Spinal cord (tissue), 10 donors: ENCODE data around the gene CSF2RB. TPM values are rescaled to one million over a fixed set of nuclear protein-coding genes. Genes with fewer than 3 reads are reported as not detected.

ENCODE experiments used
- DNase-seq, 6 donors: peaks; one replicate each; pipeline versions ENCODE4 v3.0.0 to v3.0.0-alpha.2; 2013 to 2015; ENCODE audit warnings: low spot score in 6 of 6, low read depth in 4 of 6
- H3K27ac ChIP-seq: one replicate; pipeline ENCODE4 v1.5.1; 2013; ENCODE audit warnings: low read depth, low read length, control low read depth
- H3K27me3 ChIP-seq: one replicate; pipeline ENCODE4 v1.6.1; 2013; ENCODE audit warnings: low read length; ENCODE audit not compliant: control insufficient read depth, insufficient read depth
- H3K36me3 ChIP-seq: one replicate; pipeline ENCODE4 v1.6.1; 2013; ENCODE audit warnings: low read length; ENCODE audit not compliant: control insufficient read depth, insufficient read depth
- H3K4me1 ChIP-seq: one replicate; pipeline ENCODE4 v1.6.1; 2013; ENCODE audit warnings: low read length; ENCODE audit not compliant: control insufficient read depth, insufficient read depth
- H3K4me3 ChIP-seq: one replicate; pipeline ENCODE4 v1.5.1; 2013; ENCODE audit warnings: low read depth, low read length, control low read depth
- H3K9me3 ChIP-seq: one replicate; pipeline ENCODE4 v1.6.1; 2013; ENCODE audit warnings: low read length; ENCODE audit not compliant: control insufficient read depth, insufficient read depth
- WGBS: methylation state at CpG from one replicate; pipeline ENCODE4 v1.1.5; 2013; ENCODE audit warnings: missing lambda C conversion rate; ENCODE audit not compliant: insufficient coverage; 5-methylcytosine and 5-hydroxymethylcytosine counted together
- polyA plus RNA-seq, 2 donors: library from polyadenylated mRNA; unstranded; fragments of 120-200 nt; gene quantifications; one replicate each; pipeline ENCODE4 v1.2.1, GENCODE V29; 2013; ENCODE audit not compliant: insufficient read length in 2 of 2
- total RNA-seq, 2 donors: library from RNA; depleted of rRNA in 1 of 2; stranded (reverse); fragments of 120-200 nt in 1 of 2; fragments of >200 nt in 1 of 2; gene quantifications; one replicate each; pipeline versions ENCODE4 v1.2.3 to v1.2.4, GENCODE V29; 2013 to 2014
- donor health status: healthy.

Gene CSF2RB
- total and polyA plus RNA-seq, 4 donors = 1.3 to 3.1 (median 1.8) TPM

- Histone ChIP-seq H3K27ac (no peak overlapping the region), H3K4me1 (peaks cover 14% of the 10 kb centered on the region), H3K9me3 (no peaks in the 10 kb centered on the region), H3K27me3 (no peaks in the 10 kb centered on the region), H3K4me3 (peak overlapping the region; percentile 32), H3K36me3 (no peaks in the 10 kb centered on the region)
- WGBS = 15% methylated on average over 12 of the region's 13 CpGs
- DNase-seq = peak in 2 of 6 donors; percentile 16 to 38
These were observed 64.0 kb downstream of the CSF2RB start for GRCh38 chr22:36977401-36977861.

- WGBS = 16% methylated on average over 13 of the region's 18 CpGs
- Histone ChIP-seq H3K4me3 (peak overlapping the region; percentile 32), H3K27me3 (no peaks in the 10 kb centered on the region), H3K27ac (no peak overlapping the region), H3K36me3 (no peaks in the 10 kb centered on the region), H3K9me3 (no peaks in the 10 kb centered on the region), H3K4me1 (peaks cover 14% of the 10 kb centered on the region)
- peak; percentile 61 to 97 (median 80) for DNase-seq
These were observed 64.7 kb downstream of the CSF2RB start for GRCh38 chr22:36977947-36978660.

GRCh38 chr22:36979016-36979910 lies 65.8 kb downstream of the CSF2RB start:
- no peaks in the 10 kb centered on the region for H3K36me3 ChIP-seq
- H3K4me1 ChIP-seq = peaks cover 14% of the 10 kb centered on the region
- H3K27ac ChIP-seq = no peak overlapping the region
- no peaks in the 10 kb centered on the region for H3K27me3 ChIP-seq
- H3K4me3 ChIP-seq = no peak overlapping the region
- no peaks in the 10 kb centered on the region for H3K9me3 ChIP-seq
- WGBS = 96% methylated on average over 7 of the region's 13 CpGs
- DNase-seq = no peak

- H3K27ac ChIP-seq = no peak overlapping the region
- H3K36me3 ChIP-seq = no peaks in the 10 kb centered on the region
- WGBS = 63% methylated on average over 8 of the region's 16 CpGs
- DNase-seq = no peak
- H3K4me3 ChIP-seq = no peak overlapping the region
- no peaks in the 10 kb centered on the region for H3K9me3 ChIP-seq
- peaks cover 14% of the 10 kb centered on the region for H3K4me1 ChIP-seq
- no peaks in the 10 kb centered on the region for H3K27me3 ChIP-seq
These were observed 67.9 kb downstream of the CSF2RB start for GRCh38 chr22:36981247-36981775.

GRCh38 chr22:36982136-36982535 lies 68.7 kb downstream of the CSF2RB start:
- H3K4me1 ChIP-seq = peaks cover 14% of the 10 kb centered on the region

GRCh38 chr22:36985211-36985889 lies 71.9 kb downstream of the CSF2RB start:
- Histone ChIP-seq H3K27me3 (no peaks in the 10 kb centered on the region), H3K27ac (no peak overlapping the region), H3K4me3 (no peak overlapping the region), H3K36me3 (no peaks in the 10 kb centered on the region), H3K4me1 (peaks cover 3% of the 10 kb centered on the region), H3K9me3 (no peaks in the 10 kb centered on the region)
- no peak for DNase-seq
- WGBS = 94% methylated on average over 4 of the region's 10 CpGs

More at GRCh38 chr22:36982136-36982535, 68.7 kb downstream of the CSF2RB start:
- Histone ChIP-seq H3K36me3 (no peaks in the 10 kb centered on the region), H3K27me3 (no peaks in the 10 kb centered on the region), H3K27ac (no peak overlapping the region), H3K9me3 (no peaks in the 10 kb centered on the region), H3K4me3 (no peak overlapping the region)
- no CpG with 5 or more reads among the region's 5 CpGs for WGBS
- DNase-seq = no peak

GRCh38 chr22:36986242-36986821 lies 72.9 kb downstream of the CSF2RB start:
- Histone ChIP-seq H3K27ac (no peak overlapping the region), H3K4me3 (no peak overlapping the region), H3K9me3 (no peaks in the 10 kb centered on the region), H3K4me1 (no peaks in the 10 kb centered on the region), H3K27me3 (no peaks in the 10 kb centered on the region), H3K36me3 (no peaks in the 10 kb centered on the region)
- DNase-seq = peak in 1 of 6 donors; percentile 30
- 30% methylated on average over 2 of the region's 8 CpGs for WGBS

- Histone ChIP-seq H3K36me3 (no peaks in the 10 kb centered on the region), H3K27ac (no peak overlapping the region), H3K9me3 (no peaks in the 10 kb centered on the region), H3K4me1 (no peaks in the 10 kb centered on the region), H3K27me3 (no peaks in the 10 kb centered on the region), H3K4me3 (no peak overlapping the region)
- 78% methylated on average over 6 of the region's 12 CpGs for WGBS
- DNase-seq = no peak
These were observed 74.8 kb downstream of the CSF2RB start for GRCh38 chr22:36988075-36988832.
